Astrocyte of the spinal cord (primary cell): ENCODE measurements around the gene CA4.

Source experiments
- DNase-seq: peaks from one replicate; pipeline ENCODE4 v3.0.0; 2011; ENCODE audit warnings: low read depth, low spot score
- H3K4me3 ChIP-seq: 2 replicates; pipeline ENCODE4 v1.5.1; 2011; ENCODE audit warnings: low read depth, mild to moderate bottlenecking, low read length, moderate library complexity
- CTCF ChIP-seq: IDR thresholded peaks from 2 replicates; pipeline ENCODE4 v1.5.1; 2012; ENCODE audit warnings: low read depth, mild to moderate bottlenecking, low read length, inconsistent platforms
- in situ Hi-C: cut with HindIII; loops from 2 replicates; pipeline ENCODE4 v1.10.0; 2017; ENCODE audit warnings: low sequenced_read_pairs

Gene CA4

GRCh38 chr17:60145006-60145935 lies 4.5 kb upstream of the CA4 start:
- no peak for TF ChIP-seq CTCF
- no peak overlapping the region for H3K4me3 ChIP-seq
- no peak for DNase-seq
- in situ Hi-C loops: no loop called here

GRCh38 chr17:60146206-60146605 lies 3.6 kb upstream of the CA4 start:
- no peak for TF ChIP-seq CTCF
- in situ Hi-C loops: no loop called here
- no peak for DNase-seq
- H3K4me3 ChIP-seq: no peak overlapping the region

- H3K4me3 ChIP-seq: no peak overlapping the region
- in situ Hi-C loops: no loop called here
- TF ChIP-seq CTCF: no peak
- no peak for DNase-seq
Observed at GRCh38 chr17:60147553-60148223, 2.1 kb upstream of the CA4 start.

GRCh38 chr17:60148373-60148772 lies 1.4 kb upstream of the CA4 start:
- H3K4me3 ChIP-seq: no peak overlapping the region
- in situ Hi-C loops: no loop called here
- TF ChIP-seq CTCF: no peak
- no peak for DNase-seq

- no peak for DNase-seq
- in situ Hi-C loops: no loop called here
- no peak for TF ChIP-seq CTCF
- H3K4me3 ChIP-seq: no peak overlapping the region
Observed at GRCh38 chr17:60151355-60151754, 1.6 kb downstream of the CA4 start.

- no peak for DNase-seq
- TF ChIP-seq CTCF: no peak
- no peak overlapping the region for H3K4me3 ChIP-seq
- in situ Hi-C loops: no loop called here
Observed at GRCh38 chr17:60153606-60154390, 4.0 kb downstream of the CA4 start.
